HepG2 (cell line): ENCODE measurements around the gene VPS52. TPM values are rescaled to one million over a fixed set of nuclear protein-coding genes. Genes with fewer than 3 reads are reported as not detected.

Experiments used
- GLI4 ChIP-seq: sonication (generic); formaldehyde crosslinking; IDR thresholded peaks from 2 replicates; pipeline ENCODE4 v1.5.1; 2020; ENCODE audit warnings: missing genetic modification reagents, mild to moderate bottlenecking, moderate library complexity, borderline replicate concordance
- NCOA1 ChIP-seq: sonication (generic); formaldehyde crosslinking; IDR thresholded peaks from 2 replicates; pipeline ENCODE4 v1.9.0; 2021; ENCODE audit warnings: missing genetic modification reagents
- PAF1 ChIP-seq: IDR thresholded peaks from 2 replicates; pipeline ENCODE4 v1.6.1; 2016; ENCODE audit warnings: missing genetic modification reagents, missing compliant biosample characterization
- PAXIP1 ChIP-seq: sonication (generic); formaldehyde crosslinking; conservative IDR thresholded peaks from 2 replicates; pipeline ENCODE4 v1.4.0; 2020; ENCODE audit warnings: mild to moderate bottlenecking, missing genetic modification reagents, moderate library complexity
- REPIN1 ChIP-seq: sonication (generic); formaldehyde crosslinking; IDR thresholded peaks from 2 replicates; pipeline ENCODE4 v1.8.0; 2022; ENCODE audit warnings: missing genetic modification reagents, low read depth, mild to moderate bottlenecking, borderline replicate concordance
- ZNF749 ChIP-seq: sonication (generic); formaldehyde crosslinking; IDR thresholded peaks from 2 replicates; pipeline ENCODE4 v1.8.0; 2022; ENCODE audit warnings: mild to moderate bottlenecking, missing genetic modification reagents, moderate library complexity, borderline replicate concordance
- ZNF773 ChIP-seq: sonication (generic); formaldehyde crosslinking; IDR thresholded peaks from 2 replicates; pipeline ENCODE4 v1.4.0; 2020; ENCODE audit warnings: missing genetic modification reagents, borderline replicate concordance
- ZSCAN20 ChIP-seq: sonication (generic); formaldehyde crosslinking; IDR thresholded peaks from 2 replicates; pipeline ENCODE4 v1.4.0; 2020; ENCODE audit warnings: missing genetic modification reagents, mild to moderate bottlenecking, borderline replicate concordance
- polyA plus RNA-seq, 8 experiments: library from polyadenylated mRNA; depleted of rRNA in 3 of 8; stranded (reverse) in 7 of 8; unstranded in 1 of 8; fragments of >200 nt; fragmentation: Illumina TruSeq in 4 of 8; extraction: Trizol in 4 of 8; gene quantifications; 2 replicates each; pipeline versions ENCODE4 v1.2.1 to v1.2.3, GENCODE V29; 2011 to 2016; ENCODE audit warnings: low read depth in 4 of 8, missing spikeins in 1 of 8, mixed read lengths in 1 of 8; ENCODE audit not compliant: insufficient read depth in 1 of 8
- total RNA-seq, 5 experiments: library from RNA; depleted of rRNA; stranded (reverse); fragments of >200 nt; fragmentation: Illumina TruSeq; extraction: Trizol; gene quantifications; 2 replicates each; pipeline ENCODE4 v1.2.3, GENCODE V29; 2016; ENCODE audit warnings: low read depth in 1 of 5
- TF ChIP-seq, protein P1 (sequence below), 2 experiments: fragments of 450-650 bp in 1 of 2; sonication (generic) in 1 of 2; formaldehyde crosslinking in 1 of 2; IDR thresholded peaks; 2 replicates each; pipeline versions ENCODE4 v1.6.1 to v1.8.0; 2016 to 2022; ENCODE audit warnings: antibody characterized with exemption in 1 of 2, mild to moderate bottlenecking in 1 of 2, missing genetic modification reagents in 1 of 2
- TF ChIP-seq, protein P2 (sequence below): sonication (generic); formaldehyde crosslinking; IDR thresholded peaks from 2 replicates; pipeline ENCODE4 v1.5.1; 2020; ENCODE audit warnings: mild to moderate bottlenecking, missing genetic modification reagents

The VPS52 gene
- total and polyA plus RNA-seq, 2 of the 13 experiments (the other 11 are each of a cell fraction or from before 2014, with no cell fraction given) = 48.9 to 85.5 TPM

- TF ChIP-seq, protein P1, sequence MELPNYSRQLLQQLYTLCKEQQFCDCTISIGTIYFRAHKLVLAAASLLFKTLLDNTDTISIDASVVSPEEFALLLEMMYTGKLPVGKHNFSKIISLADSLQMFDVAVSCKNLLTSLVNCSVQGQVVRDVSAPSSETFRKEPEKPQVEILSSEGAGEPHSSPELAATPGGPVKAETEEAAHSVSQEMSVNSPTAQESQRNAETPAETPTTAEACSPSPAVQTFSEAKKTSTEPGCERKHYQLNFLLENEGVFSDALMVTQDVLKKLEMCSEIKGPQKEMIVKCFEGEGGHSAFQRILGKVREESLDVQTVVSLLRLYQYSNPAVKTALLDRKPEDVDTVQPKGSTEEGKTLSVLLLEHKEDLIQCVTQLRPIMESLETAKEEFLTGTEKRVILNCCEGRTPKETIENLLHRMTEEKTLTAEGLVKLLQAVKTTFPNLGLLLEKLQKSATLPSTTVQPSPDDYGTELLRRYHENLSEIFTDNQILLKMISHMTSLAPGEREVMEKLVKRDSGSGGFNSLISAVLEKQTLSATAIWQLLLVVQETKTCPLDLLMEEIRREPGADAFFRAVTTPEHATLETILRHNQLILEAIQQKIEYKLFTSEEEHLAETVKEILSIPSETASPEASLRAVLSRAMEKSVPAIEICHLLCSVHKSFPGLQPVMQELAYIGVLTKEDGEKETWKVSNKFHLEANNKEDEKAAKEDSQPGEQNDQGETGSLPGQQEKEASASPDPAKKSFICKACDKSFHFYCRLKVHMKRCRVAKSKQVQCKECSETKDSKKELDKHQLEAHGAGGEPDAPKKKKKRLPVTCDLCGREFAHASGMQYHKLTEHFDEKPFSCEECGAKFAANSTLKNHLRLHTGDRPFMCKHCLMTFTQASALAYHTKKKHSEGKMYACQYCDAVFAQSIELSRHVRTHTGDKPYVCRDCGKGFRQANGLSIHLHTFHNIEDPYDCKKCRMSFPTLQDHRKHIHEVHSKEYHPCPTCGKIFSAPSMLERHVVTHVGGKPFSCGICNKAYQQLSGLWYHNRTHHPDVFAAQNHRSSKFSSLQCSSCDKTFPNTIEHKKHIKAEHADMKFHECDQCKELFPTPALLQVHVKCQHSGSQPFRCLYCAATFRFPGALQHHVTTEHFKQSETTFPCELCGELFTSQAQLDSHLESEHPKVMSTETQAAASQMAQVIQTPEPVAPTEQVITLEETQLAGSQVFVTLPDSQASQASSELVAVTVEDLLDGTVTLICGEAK (IDR thresholded peaks at IDR 0.05) = peak; percentile 98
- TF ChIP-seq, protein P1 (CRISPR knock-in tag; IDR thresholded peaks at IDR 0.05) = peak; percentile 84
- TF ChIP-seq ZNF749 (CRISPR knock-in tag) = peak; percentile 43; the same call in 1 of the 2 replicates
- TF ChIP-seq, protein P2, sequence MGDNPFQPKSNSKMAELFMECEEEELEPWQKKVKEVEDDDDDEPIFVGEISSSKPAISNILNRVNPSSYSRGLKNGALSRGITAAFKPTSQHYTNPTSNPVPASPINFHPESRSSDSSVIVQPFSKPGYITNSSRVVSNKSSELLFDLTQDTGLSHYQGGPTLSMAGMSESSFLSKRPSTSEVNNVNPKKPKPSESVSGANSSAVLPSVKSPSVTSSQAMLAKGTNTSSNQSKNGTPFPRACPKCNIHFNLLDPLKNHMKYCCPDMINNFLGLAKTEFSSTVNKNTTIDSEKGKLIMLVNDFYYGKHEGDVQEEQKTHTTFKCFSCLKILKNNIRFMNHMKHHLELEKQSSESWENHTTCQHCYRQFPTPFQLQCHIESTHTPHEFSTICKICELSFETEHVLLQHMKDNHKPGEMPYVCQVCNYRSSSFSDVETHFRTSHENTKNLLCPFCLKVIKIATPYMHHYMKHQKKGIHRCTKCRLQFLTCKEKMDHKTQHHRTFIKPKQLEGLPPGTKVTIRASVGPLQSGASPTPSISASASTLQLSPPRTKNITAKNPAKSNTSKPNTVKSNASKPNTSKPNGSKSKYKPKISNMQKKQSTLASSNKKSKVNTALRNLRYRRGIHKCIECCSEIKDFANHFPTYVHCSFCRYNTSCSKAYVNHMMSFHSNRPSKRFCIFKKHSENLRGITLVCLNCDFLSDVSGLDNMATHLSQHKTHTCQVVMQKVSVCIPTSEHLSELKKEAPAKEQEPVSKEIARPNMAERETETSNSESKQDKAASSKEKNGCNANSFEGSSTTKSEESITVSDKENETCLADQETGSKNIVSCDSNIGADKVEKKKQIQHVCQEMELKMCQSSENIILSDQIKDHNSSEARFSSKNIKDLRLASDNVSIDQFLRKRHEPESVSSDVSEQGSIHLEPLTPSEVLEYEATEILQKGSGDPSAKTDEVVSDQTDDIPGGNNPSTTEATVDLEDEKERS = peak; percentile 79
- TF ChIP-seq REPIN1 (CRISPR knock-in tag) = peak; percentile 69
- TF ChIP-seq ZSCAN20 (CRISPR knock-in tag) = peak; percentile 47; the same call in 1 of the 2 replicates
- TF ChIP-seq GLI4 = no peak; the same call in none of the 2 replicates
- TF ChIP-seq ZNF773 (CRISPR knock-in tag) = peak; percentile 73; the same call in 1 of the 2 replicates
- peak; percentile 66 for TF ChIP-seq PAXIP1 (CRISPR knock-in tag)
- 0 out of 2 replicates have a peak, but pooled peaks have one; percentile 88 for TF ChIP-seq NCOA1 (CRISPR knock-in tag)
- no peak for TF ChIP-seq PAF1 (CRISPR knock-in tag)
Measured at GRCh38 chr6:33271468-33272274, at the start of gene VPS52, which contains the start of gene RPS18 (continued).
